Thyroid gland (tissue), 4 donors: Measurements from ENCODE around the gene ITLN2. TPM values are rescaled to one million over a fixed set of nuclear protein-coding genes. Genes with fewer than 3 reads are reported as not detected.

Experiments
- DNase-seq, 2 donors: peaks; one replicate each; pipeline ENCODE4 v3.0.0-alpha.2; 2019
- H3K27ac ChIP-seq, 3 donors: fragments of 200-600 bp; sonication (generic); 1 replicate in 2 of 3; 2 replicates in 1 of 3; pipeline ENCODE4 v1.5.1; 2016 to 2019; ENCODE audit warnings: mild to moderate bottlenecking in 1 of 3, moderate library complexity in 1 of 3
- H3K27me3 ChIP-seq: fragments of 200-600 bp; sonication (generic); one replicate; pipeline ENCODE4 v1.5.1; 2019
- H3K36me3 ChIP-seq, 2 donors: fragments of 200-600 bp; sonication (generic); one replicate each; pipeline ENCODE4 v1.5.1; 2016 to 2019
- H3K4me1 ChIP-seq, 2 donors: fragments of 200-600 bp; sonication (generic); one replicate each; pipeline ENCODE4 v1.5.1; 2017 to 2019
- H3K4me3 ChIP-seq, 3 donors: fragments of 200-600 bp; sonication (generic); replicated peaks in 1 of 3; 1 replicate in 2 of 3; 2 replicates in 1 of 3; pipeline ENCODE4 v1.5.1; 2016; ENCODE audit warnings: mild to moderate bottlenecking in 1 of 3
- H3K9me3 ChIP-seq: fragments of 200-600 bp; sonication (generic); one replicate; pipeline ENCODE4 v1.5.1; 2017
- POLR2A ChIP-seq, 2 donors: fragments of 450-650 bp; IDR thresholded peaks; one replicate each; pipeline ENCODE4 v1.6.1; 2017; ENCODE audit warnings: antibody characterized with exemption in 2 of 2, mild to moderate bottlenecking in 2 of 2, moderate library complexity in 1 of 2
- WGBS, 2 donors: methylation state at CpG; one replicate each; pipeline ENCODE4 v1.1.5; 2017; 5-methylcytosine and 5-hydroxymethylcytosine counted together
- intact Hi-C: fragments of 100-400 bp; cut with DNase I; formaldehyde crosslinking; loops from one replicate; pipeline ENCODE4 v1.15.1; 2023
- total RNA-seq, 4 donors: library from RNA; depleted of rRNA; stranded (reverse); fragments of >200 nt; gene quantifications; one replicate each; pipeline ENCODE4 v1.2.3, GENCODE V29; 2016
- TF ChIP-seq, protein P1 (sequence below), 6 experiments: fragments of 200-600 bp in 3 of 6; fragments of 450-650 bp in 3 of 6; sonication (generic) in 3 of 6; IDR thresholded peaks; one replicate each; pipeline ENCODE4 v1.5.1; 2016 to 2019; ENCODE audit warnings: antibody characterized with exemption in 6 of 6, mild to moderate bottlenecking in 2 of 6, inconsistent platforms in 1 of 6, moderate library complexity in 1 of 6

Gene ITLN2
- total RNA-seq, 4 donors from 2014 or later, result not detected

DNA sequence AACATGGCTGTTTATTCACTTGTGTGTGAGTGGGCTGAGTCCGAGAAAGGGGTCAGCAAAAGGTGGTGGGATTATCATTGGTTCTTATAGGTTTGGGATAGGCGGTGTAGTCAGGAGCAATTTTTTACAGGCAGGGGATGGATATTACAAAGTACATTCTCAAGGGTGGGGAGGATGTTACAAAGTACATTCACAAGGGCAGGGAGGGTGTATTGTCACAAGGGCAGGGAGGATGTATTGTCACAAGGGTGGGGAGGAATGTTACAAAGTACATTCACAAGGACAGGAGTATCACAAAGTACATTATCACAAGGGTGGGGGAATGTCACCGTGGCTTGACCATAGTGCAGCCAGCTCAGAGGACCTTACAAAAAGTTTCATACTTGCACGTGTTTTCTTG is 31.1 kb upstream of the ITLN2 start:
- no peak overlapping the region for H3K27ac ChIP-seq
- intact Hi-C loops, result no loop called here
- no peaks in the 10 kb centered on the region for H3K27me3 ChIP-seq
- DNase-seq, result no peak
- H3K4me3 ChIP-seq, result no peak overlapping the region
- TF ChIP-seq POLR2A (IDR thresholded peaks at IDR 0.05), result no peak
- TF ChIP-seq, protein P1, sequence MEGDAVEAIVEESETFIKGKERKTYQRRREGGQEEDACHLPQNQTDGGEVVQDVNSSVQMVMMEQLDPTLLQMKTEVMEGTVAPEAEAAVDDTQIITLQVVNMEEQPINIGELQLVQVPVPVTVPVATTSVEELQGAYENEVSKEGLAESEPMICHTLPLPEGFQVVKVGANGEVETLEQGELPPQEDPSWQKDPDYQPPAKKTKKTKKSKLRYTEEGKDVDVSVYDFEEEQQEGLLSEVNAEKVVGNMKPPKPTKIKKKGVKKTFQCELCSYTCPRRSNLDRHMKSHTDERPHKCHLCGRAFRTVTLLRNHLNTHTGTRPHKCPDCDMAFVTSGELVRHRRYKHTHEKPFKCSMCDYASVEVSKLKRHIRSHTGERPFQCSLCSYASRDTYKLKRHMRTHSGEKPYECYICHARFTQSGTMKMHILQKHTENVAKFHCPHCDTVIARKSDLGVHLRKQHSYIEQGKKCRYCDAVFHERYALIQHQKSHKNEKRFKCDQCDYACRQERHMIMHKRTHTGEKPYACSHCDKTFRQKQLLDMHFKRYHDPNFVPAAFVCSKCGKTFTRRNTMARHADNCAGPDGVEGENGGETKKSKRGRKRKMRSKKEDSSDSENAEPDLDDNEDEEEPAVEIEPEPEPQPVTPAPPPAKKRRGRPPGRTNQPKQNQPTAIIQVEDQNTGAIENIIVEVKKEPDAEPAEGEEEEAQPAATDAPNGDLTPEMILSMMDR (IDR thresholded peaks at IDR 0.05), result no peak
- 93 to 95% methylated on average over 4 of the region's 4 CpGs for WGBS, 2 donors
- H3K4me1 ChIP-seq, result peaks cover 3 to 8% of the 10 kb centered on the region in 2 donors
- no peaks in the 10 kb centered on the region for H3K36me3 ChIP-seq
- no peaks in the 10 kb centered on the region for H3K9me3 ChIP-seq

DNA sequence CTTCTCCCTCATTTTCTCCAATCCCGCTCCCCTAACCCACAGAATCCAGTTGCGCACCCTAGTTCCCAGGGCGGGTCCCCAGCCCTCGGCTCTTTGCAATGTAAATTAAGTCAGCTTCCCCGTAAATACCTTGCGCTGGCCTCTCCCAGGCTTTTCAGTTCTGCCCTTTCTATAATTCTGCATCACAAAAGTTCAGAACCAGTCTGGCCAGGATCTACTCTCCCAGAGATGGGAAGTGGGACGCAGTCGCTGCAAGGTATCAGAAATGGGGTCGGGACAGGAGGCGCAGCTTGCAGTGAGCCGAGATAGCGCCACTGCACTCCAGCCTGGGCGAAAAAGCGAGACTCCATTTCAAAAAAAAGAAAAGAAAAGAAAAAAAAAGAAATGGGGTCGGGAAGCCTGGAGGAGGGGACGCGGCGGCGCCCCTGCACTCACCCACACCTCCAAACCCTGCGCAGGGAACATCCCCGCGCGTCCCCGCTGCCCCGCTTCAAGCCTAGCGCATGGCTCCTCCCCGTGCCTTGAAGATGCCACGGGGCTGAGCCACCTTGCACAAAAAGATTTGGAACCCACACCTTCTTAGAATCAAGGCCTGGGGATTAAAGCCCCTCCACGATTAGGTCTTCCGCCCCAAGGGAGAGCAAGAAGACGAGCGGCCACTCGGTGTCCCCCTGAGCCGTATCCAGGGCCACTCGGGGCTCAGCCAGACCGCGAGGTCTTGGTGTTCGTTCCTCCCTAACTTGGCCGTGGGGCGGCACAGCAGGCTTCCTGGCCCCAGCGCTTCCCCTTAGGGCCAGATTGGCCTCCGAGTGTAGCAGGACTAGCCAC is 27.2 kb upstream of the ITLN2 start:
- H3K4me3 ChIP-seq, result no peak overlapping the region
- TF ChIP-seq, protein P1 (IDR thresholded peaks at IDR 0.05), result no peak
- TF ChIP-seq POLR2A (IDR thresholded peaks at IDR 0.05), result no peak
- H3K9me3 ChIP-seq, result no peaks in the 10 kb centered on the region
- no peaks in the 10 kb centered on the region for H3K36me3 ChIP-seq
- intact Hi-C loops, result no loop called here
- 4% methylated on average over 36 to 41 of the region's 42 CpGs for WGBS, 2 donors
- DNase-seq, result no peak
- peaks cover 3 to 8% of the 10 kb centered on the region in 2 donors for H3K4me1 ChIP-seq
- no peak overlapping the region for H3K27ac ChIP-seq
- no peaks in the 10 kb centered on the region for H3K27me3 ChIP-seq

DNA sequence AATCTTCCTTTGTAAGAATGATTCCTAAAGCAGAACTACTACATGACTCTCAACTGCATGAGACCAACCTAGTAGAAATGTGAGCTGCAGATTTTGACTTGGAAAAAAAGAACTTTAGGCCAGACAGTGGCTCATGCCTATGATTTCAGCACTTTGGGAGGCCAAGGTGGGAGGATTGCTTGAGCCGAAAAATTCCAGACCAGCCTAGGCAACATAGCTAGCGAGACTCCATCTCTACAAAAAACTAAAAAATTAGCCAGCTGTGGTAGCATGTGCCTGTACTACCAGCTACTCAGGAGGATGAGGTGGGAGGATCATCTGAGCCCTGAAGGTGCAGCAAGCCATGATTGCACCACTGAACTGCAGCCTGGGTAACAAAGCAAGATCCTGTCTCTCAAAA is 24.7 kb upstream of the ITLN2 start:
- 90 to 97% methylated on average over 2 of the region's 2 CpGs for WGBS, 2 donors

DNA sequence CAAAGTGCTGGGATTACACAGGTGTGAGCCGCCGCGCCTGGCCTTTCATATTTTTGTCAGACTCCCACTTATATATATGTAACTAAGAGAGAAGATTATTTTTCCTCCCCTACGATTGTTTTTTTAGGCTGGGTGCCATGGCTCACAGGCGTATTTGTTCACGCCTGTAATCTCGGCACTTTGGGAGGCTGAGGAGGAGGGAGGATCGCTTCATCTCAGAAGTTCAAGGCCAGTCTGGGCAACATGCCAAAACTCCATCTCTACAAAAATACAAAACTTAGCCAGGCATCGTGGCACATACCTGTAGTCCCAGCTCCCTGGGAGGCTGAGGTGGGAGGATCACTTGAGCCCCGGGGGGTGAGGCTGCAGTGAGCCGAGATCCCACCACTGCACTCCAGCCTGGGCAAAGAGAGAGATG is 23.9 kb upstream of the ITLN2 start:
- Histone ChIP-seq H3K9me3 (no peaks in the 10 kb centered on the region), H3K36me3 (no peaks in the 10 kb centered on the region), H3K4me3 (no peak overlapping the region), H3K27me3 (no peaks in the 10 kb centered on the region), H3K27ac (no peak overlapping the region), H3K4me1 (peaks cover 3 to 8% of the 10 kb centered on the region in 2 donors)
- 50 to 56% methylated on average over 11 of the region's 11 CpGs for WGBS, 2 donors
- TF ChIP-seq, protein P1 (IDR thresholded peaks at IDR 0.05), result no peak
- no peak for TF ChIP-seq POLR2A (IDR thresholded peaks at IDR 0.05)
- intact Hi-C loops, result no loop called here
- DNase-seq, result no peak

More for the DNA sequence above, 24.7 kb upstream of the ITLN2 start:
- Histone ChIP-seq H3K4me1 (peaks cover 3 to 8% of the 10 kb centered on the region in 2 donors), H3K27me3 (no peaks in the 10 kb centered on the region), H3K9me3 (no peaks in the 10 kb centered on the region), H3K36me3 (no peaks in the 10 kb centered on the region), H3K4me3 (no peak overlapping the region), H3K27ac (no peak overlapping the region)
- no peak for DNase-seq
- TF ChIP-seq, protein P1 (IDR thresholded peaks at IDR 0.05), result no peak
- TF ChIP-seq POLR2A (IDR thresholded peaks at IDR 0.05), result no peak
- intact Hi-C loops, result no loop called here

DNA sequence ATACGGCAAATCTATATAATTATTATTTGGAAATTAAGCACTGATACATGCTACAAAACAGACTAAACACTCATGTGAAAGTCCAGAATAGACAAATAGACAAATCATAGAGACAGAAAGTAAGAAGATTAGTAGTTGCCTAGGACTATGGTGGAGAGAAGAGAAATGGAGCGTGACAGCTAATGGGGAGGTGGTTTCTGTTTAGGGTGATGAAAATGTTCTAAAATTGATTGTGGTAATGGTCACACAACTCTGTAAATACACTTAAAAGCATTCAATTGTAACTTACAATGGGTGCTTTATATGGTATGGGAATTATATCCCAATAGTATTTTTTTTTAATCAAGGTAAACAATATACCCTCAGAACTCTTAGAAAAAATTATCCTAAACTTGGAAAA is 20.4 kb upstream of the ITLN2 start:
- TF ChIP-seq POLR2A (IDR thresholded peaks at IDR 0.05), result no peak
- TF ChIP-seq, protein P1 (IDR thresholded peaks at IDR 0.05), result no peak
- Histone ChIP-seq H3K27me3 (no peaks in the 10 kb centered on the region), H3K9me3 (no peaks in the 10 kb centered on the region), H3K4me1 (no peaks in the 10 kb centered on the region), H3K4me3 (no peak overlapping the region), H3K27ac (no peak overlapping the region), H3K36me3 (no peaks in the 10 kb centered on the region)
- DNase-seq, result no peak
- intact Hi-C loops, result no loop called here
- WGBS, 2 donors, result 94% methylated on average over 2 of the region's 2 CpGs
